NCI-H524 (cell line): ENCODE data around the gene LRGUK.

Experiments
- DNase-seq, 2 experiments: peaks; one replicate each; lab custom pipeline; 2025; lab: John Stamatoyannopoulos, UW

Gene LRGUK

DNA sequence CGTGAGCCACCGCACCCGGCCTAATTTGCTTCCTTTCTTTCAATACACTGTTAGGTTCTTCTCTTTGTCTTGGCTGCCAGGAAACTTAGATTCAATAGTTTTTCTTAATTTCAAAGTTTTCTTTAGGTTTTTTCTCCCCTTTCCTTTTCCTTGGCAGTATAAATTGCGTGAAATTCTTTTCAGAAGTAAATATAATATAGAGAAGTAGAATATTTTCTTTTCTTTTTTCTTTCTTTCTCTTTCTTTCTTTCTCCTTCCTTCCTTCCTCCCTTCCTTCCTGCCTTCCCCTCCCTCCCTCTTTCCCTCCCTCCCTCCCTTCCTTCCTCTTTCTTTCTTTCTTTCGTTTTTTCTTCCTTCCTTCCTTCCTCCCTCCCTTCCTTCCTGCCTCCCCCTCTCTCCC is 1.7 kb downstream of the LRGUK start:
- no peak for DNase-seq

DNA sequence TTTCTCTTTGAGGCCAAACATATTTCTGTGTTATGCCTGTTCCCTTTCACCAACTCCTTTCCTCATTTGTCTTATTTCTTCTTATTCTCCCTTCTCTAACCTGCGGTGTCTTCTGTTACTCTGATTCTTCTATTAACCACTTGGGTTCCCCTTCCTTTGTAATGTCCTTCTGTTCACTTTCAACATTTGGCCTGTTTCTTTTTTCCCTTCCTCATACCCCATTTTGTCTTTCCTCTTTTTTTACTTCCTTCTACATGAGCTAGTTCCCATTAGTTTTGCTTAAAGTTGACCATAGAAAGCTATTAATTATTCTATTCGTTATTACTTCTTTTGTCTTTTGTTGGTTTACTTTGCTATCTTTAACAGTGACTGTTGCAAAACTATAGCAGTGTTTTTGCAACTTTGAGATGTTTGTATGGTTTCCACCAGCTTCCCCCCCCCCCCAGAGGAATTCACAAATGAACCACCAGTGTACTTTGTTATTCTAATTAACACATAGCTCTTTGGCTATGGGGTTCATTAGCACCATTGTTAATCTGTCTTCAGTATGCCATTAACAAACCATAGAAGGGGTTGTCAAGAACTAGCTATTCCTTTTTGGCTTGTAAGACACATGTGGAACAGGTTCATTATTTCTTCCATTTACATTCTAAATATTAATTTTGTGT is 2.9 kb downstream of the LRGUK start:
- no peak for DNase-seq

DNA sequence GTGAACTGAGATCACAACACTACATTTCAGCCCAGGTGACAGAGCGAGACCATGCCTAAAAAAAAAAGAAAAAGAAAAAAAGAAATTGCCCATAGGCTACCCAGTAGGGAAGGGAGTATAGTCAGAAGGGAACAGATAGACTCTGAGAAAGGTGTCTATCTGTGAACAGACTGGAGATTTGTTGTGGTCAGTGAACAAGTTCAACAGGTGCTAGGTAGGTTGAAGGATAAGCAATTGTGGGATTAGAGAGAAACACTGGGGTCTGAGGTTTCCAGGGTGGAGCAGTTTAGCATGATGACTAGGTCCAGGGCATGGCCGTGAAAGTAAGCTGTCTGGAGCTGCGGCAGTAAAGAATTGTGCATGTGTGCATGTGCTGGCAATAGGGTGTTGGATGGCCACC is 6.9 kb downstream of the LRGUK start:
- no peak for DNase-seq

DNA sequence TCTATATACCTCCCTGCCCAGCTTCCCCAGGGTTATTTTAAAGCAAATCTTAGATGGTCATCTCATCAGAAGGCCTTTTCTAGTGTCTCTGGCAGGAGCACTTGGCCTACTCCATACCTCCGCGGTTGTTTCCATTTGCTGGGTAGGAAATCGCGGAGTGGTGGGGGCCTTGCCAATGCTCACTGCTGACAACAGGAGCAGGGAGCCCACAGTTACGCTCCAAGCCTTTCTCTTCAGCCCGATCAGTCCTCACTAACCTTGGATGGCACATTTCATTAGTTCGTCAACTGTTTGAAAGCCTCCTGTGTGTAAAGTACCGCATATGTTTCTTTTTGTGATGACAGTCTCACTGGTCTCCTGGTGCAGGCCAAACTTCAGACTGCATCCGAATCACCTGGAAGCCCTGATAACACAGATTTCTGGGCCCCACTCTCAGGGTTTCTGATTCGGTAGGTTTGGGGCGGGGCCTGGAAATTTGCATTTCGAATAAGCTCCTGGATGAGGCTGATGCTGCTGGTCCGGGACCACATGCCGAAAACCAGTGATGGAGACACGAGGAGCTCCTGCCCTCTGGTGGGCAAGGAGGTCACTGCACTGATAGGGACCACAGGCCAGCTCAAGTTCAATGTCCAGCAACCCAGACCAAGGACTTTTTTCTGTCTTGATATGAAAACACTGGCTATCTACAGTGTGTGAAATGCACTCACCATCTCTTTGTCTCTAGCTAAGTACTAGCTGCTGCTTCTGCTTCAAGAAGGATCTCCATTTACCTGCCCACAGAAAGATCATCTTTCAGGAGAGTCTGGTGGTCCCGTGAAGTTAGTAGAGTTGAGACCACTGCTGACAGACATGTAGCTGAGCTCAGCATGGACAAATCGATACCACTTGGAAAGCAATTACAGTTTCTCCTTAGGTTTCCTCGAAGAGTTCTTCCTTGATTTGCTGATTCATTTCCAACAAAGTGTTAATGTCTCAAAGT is 14.0 kb downstream of the LRGUK start:
- peak; percentile 24 to 48 for DNase-seq

DNA sequence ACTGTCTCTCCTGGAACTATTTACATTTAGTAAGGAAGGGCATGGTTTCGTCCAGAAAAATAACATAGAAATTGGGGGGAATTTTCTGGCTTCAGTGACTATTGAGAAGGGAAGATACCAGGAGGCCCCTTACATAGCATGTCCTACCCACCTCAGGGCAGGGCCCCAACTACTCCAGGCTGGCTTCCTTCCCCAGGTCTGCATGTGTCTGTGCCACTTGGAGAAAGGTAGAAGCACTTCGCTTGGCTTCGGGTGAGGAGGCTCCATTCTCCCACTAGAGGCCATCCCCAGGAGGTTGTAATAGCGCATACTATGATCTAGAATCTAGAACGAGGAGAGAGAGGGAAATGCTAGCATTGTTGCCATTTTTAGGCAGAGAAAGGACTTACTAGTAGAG is 14.7 kb downstream of the LRGUK start:
- DNase-seq, result no peak

DNA sequence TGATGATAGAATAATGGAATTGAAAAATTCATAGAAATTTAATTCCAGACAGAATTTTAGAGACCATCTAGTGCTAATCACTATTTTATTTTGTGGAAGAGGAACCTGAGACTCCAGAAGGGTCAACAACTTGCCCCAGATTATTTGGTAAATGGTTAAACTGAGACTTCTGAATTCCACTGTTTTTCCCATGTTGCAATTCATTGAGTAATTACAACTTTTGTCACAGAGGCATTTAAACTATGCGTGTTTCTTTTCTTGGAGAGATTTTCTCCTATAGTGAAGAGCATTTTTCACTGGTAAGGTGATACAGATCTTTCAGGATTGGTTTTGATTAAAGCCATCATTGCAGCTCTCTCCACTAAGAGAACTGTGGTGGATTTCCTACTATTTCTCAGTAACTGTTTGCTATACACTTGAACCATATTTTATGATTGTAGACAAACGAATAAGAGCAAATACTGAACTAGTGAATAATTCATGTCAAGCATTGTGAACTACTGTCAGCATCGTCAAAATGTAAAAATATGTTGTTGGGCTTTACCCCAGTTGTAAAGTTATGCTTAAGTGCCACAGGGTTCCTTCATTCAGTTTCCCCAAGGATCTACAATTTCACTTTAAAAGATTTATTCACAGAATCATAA is 26.5 kb downstream of the LRGUK start:
- DNase-seq, result no peak

DNA sequence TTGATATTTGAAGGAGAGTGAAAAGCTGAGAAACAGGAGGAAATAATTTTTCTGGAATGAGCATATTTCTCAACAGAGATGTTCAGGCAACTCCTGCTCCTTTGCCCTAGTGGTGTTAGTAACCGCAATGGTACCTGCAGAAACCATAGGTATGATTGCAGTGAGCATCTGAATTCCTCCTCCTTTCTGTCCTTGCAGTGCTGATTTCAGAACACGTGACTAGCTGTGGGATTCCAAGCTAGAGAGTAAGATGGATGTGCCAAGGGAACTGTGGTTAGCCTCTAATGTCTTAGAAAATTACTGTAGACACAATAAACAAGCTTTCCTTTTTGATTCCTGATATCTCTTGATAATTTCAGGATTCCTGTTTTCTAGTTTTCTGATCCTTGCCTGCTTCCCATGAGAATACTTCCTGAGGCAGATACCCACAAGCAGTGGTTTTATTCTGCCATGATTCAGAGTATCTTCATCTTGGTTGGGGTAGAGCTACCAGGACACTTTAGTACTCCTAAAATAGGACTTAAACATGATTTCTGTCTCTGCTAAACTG is 27.5 kb downstream of the LRGUK start:
- DNase-seq, result no peak

DNA sequence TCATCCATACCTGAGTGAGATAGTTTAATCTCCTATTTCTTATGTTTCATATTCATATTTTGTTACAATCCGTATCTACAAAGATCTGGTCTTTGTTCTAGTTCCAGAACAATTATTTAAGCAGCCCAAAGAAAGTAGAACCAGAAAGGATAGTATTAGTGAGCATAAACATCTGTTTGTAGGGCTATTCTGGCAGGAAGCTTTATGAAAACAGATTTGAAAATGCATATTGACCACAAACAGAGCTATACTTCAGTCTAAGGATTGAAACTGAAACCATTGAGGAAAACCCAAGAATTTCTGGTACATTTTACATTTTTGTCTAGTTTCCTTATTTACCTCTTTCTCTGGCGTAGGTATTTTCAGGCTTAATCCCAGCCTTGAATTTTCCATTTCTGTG is 28.1 kb downstream of the LRGUK start:
- DNase-seq, result no peak

DNA sequence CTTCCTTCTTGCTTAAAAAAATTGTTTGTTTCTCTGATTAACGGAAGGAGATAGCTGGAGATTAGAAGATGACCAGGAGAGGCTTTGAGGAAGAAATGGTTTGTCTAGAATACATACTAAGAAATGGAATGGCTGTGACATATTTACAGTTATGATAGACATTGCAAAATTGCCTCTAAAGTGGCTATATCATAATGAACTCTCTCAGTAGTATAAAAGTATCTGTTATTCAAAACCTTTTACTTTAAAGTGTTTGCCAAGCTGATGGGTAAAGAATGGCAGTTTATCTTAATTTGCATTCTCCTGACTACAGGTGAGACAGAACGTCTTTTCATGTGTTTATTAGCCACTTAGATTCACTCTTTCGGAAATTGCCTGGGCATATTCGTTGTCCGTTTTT is 28.7 kb downstream of the LRGUK start:
- no peak for DNase-seq

DNA sequence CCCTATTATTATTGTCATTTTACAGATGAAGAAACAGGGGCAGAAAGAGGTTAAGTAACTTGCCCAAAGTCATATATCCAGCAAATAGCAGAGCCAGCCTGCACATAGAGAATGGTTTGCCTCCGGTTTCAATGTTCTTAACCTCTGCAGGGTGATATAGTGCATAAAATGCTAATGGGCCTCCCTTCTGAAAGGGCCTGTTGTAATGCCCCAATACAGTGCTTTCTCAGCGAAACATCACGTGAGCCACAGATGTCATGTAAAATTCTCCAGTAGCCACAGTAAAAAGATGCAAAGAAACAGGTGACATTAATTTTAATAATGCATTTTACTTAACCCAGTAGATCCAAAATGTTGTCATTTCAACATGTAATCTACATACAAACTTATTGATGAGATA is 38.1 kb downstream of the LRGUK start:
- no peak for DNase-seq

DNA sequence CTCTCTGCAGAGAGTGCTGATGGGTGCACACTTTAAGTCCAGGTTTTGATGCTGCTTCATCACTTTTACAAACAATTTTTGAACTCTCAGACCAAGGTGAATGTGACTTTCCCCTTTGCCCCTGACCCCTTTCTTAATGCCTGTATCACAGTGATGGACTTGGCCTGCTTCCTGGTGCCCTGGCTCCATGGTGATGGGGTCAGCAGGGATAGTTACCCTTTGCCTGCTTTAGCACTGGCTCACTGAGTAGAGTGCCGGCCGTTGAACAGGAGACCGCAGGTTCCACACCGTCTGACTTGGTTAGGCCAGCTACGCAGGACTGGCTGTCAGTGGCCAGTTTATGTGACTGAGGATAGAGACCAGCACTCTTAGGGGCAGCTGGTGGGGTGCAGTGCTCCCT is 40.1 kb downstream of the LRGUK start:
- no peak for DNase-seq

DNA sequence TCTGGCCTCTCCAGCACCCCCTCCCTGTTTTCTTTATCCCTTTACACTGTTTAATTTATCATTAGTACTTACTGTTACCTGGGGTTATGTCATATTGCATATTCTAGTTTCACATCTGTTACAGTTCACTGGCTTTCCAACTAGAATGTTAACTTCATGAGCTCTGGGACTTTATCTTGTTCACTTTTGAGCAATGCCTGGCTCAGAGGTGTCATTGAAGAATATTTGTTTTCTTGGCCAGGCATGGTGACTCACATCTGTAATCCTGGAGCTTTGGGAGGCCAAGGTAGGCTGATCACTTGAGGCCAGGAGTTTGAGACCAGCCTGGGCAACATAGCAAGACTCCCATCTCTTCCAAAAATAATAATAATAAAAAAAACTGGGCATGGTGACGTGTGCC is 40.7 kb downstream of the LRGUK start:
- no peak for DNase-seq

DNA sequence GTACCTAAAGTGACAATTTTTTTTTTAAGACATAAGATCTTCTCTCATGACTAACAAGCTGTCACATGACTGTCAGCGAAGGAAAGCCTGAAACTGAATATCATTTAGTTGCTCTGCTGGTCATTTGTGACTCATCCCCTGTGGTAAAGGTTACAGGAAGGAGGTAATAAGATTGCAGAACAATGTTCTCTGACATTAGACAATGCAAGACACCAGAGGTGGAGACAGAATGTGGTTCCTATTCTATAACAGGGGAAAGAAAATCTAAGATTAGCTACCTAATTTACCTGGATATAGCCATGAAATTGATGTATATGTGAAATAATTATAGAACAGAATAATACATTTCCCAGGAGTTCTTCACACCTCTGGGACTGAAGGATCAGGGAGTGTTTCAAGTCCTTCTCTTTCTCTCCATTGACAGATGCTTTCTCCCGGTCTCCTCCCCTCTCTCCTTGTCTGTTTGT is 47.7 kb downstream of the LRGUK start:
- no peak for DNase-seq

DNA sequence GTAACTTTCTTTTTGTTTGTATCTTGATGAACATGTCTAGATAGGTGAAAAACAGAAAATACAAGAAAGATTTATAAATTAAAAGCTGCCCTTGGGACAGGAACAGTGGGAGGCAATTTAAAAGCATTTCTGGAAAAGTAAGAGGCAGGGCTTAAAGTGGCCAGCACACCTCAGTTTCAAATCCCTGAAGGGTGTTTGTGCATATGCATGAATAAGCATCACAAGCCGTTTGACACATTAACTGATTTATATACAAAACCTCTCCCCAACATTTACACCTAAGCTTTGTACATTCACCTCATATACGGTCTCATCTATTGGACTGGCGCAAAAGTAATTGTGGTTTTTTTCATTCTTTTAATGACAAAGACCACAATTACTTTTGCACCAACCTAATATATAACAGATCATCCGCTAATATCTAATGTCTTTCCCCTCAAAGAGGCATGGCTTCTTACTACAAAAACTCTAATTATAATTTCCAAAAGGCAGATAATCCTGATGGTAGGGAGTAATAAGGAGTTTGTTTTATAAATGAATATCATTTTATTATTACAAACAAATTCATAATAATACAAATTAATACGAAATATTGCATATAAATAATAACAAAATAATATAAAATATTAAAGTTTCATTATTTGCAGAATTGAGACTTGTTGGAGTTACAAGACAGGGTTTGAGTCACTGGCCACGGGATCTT is 48.3 kb downstream of the LRGUK start:
- DNase-seq, result no peak

DNA sequence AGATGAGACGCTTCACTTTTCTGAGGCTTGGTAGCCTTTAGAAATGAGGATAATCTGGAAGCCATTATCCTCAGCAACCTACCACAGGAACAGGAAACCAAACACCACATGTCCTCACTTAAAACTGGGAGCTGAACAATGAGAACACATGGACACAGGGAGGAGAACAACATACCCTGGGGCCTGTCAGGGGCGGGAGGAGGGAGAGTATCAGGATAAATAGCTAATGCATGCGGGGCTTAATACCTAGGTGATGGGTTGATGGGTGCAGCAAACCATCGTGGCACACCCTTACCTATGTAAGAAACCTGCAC is 48.9 kb downstream of the LRGUK start:
- DNase-seq, result no peak

DNA sequence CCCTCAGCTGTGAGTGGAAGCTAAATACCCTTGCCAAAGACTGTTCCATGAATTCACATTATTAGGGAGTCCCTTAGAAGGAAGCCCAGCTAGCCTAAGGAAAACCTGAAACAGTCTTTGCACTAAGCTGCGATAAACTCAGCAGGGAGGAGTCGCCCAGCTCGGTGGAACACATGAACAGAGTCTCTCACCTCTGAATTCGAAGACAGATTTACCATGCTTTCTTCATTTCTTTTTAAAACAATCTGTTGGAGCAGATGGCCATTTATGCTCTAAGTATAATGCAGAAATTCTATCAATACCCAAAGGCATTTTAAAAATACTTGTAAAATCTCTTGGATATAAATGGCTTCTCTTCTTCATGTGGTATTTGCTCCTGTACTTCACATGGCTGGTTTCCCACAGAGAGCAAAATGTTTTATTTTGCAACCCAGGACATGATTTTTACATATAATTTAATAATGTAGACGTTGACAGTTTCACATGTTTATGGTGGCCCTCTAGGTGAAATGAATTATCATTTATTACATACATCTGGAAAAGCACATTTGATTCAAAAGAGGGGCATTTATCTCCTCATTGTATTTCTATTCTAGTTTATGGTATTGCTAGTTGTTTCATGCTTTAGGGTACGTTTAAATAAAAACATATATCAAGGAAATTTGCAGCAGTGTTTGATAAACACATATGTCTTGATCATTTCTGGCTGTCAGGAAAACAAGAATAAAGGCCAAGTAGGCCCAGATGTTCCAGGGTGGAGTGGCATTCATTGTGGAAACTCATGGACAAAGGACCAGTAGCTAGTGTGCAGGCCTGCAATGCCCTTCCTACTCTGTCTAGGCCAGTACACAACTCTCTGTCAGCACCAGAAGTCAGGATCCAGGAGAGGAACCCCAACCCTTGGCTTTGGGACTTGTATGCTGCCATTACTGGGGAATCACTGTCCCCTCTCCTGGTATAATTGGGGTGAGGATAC is 52.2 kb downstream of the LRGUK start:
- DNase-seq, result peak in 1 of 2 experiments; percentile 9

DNA sequence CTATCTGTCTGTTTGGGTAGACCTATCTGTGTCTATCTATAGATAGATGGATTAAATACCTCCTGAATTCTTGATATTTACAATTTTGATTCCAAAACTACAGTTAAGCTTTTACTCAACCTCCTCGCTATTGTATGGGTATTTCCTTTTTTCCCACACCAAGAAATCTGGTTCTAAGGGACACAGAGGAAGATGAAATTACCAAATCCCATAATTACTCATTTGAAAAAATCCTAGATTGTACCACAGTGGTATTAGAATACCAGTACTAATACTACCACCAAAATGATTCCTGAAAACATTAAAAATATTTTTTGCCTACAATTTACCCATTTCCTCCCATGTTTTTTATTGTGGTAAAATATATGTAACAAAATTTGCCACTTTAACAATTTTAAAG is 53.2 kb downstream of the LRGUK start:
- no peak for DNase-seq

DNA sequence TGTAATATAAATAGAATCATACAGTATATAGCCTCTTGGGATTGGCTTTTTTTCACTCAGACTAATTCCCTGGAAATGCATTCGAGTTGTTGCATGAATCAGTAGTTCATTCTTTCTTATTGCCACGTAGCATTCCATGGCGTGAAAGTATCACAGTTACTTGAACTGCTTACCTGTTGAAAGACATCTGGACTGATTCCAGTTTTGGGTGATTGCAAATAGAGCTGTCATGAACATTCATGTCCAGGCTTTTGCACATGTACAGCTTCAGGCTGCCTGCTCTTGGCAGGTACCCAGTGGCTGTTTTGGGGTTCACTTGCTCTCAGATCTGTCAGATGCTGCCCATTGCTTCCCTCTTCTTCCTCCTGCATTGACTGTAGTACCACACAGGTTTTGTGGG is 54.9 kb downstream of the LRGUK start:
- no peak for DNase-seq

DNA sequence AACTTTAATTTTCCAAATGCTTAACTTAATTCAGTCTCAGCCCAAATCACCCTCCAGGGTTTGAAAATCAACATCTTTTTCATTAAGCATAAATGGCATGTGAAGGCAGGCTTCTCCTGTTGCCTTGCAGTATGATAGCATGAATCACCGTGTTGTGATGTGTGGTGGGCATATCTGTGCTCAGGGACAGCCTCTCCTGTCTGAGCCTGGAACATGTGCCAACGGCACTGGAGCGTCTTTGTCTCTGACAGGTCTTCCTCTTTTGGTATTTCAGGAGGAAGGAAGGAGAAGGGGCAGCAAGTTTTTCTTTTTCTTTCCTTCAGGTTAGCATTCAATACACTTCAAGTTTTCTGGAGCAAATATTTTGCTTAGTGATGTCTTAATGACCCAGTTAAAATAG is 57.6 kb downstream of the LRGUK start:
- DNase-seq, result no peak

DNA sequence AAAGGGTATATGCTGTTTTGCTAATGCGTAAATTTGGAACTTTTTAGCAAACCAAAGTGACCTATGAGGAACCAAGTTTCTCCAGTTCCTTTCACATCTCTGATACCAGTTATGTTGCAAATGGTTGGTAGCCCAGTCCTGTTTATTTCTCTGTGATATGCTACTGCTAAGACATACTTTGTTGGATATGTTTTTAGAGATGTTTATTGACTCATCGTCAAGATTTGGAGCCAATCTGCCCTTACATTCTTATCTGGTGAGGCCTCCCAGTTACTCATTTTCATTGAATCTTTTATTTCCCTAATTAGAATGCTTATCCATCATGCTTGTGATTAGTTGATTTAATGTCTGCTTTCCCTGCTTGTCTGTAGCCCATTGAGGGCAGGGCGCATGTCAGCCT is 58.9 kb downstream of the LRGUK start:
- no peak for DNase-seq

DNA sequence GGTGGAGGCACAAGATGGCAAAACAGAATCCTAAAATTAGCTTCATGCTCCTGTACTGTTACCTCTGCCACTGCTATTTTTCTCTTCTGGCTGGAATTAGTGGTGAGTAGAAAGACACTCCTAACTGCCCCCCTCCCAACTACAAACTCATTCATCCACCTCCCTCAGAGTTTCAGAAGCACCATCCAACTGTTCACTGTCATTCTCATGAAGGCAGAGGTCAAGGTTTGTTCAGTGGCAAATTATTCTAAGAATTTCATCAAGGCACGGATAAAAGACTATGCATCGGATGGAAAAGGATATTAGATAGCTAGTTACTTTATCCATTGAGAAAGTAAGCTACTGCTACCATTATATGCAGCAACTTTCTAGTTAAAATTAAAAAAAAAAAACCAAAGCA is 59.7 kb downstream of the LRGUK start:
- no peak for DNase-seq
